H9 (cell line): Measurements from ENCODE around the gene CD247. TPM values are rescaled to one million over a fixed set of nuclear protein-coding genes. Genes with fewer than 3 reads are reported as not detected.

Experiments
- DNase-seq: peaks from one replicate; pipeline ENCODE4 v3.0.0-alpha.2; 2017
- H2AFZ ChIP-seq: one replicate; pipeline ENCODE4 v1.6.1; 2013; ENCODE audit warnings: mild to moderate bottlenecking, low read length, control low read depth, moderate library complexity
- H2AK5ac ChIP-seq: 2 replicates; pipeline ENCODE4 v1.6.1; 2013; ENCODE audit warnings: low read length, control low read depth, mixed read lengths; ENCODE audit not compliant: insufficient read length
- H2BK120ac ChIP-seq: one replicate; pipeline ENCODE4 v1.6.1; 2013; ENCODE audit warnings: low read depth, mild to moderate bottlenecking, low read length, control low read depth, inconsistent platforms; ENCODE audit not compliant: poor library complexity, severe bottlenecking
- H2BK12ac ChIP-seq: 2 replicates; pipeline ENCODE4 v1.6.1; 2013; ENCODE audit warnings: low read length, control low read depth, mixed read lengths, low read depth; ENCODE audit not compliant: insufficient read length
- H2BK15ac ChIP-seq: 2 replicates; pipeline ENCODE4 v1.6.1; 2013; ENCODE audit warnings: low read depth, low read length, control low read depth
- H2BK20ac ChIP-seq: one replicate; pipeline ENCODE4 v1.6.1; 2013; ENCODE audit warnings: low read depth, mild to moderate bottlenecking, low read length, control low read depth, inconsistent platforms; ENCODE audit not compliant: poor library complexity, severe bottlenecking
- H2BK5ac ChIP-seq: 2 replicates; pipeline ENCODE4 v1.6.1; 2013; ENCODE audit warnings: low read length, control low read depth, mixed read lengths; ENCODE audit not compliant: insufficient read length
- H3K14ac ChIP-seq: 2 replicates; pipeline ENCODE4 v1.6.1; 2013; ENCODE audit warnings: low read length, control low read depth; ENCODE audit not compliant: insufficient read depth
- H3K18ac ChIP-seq: 2 replicates; pipeline ENCODE4 v1.6.1; 2013; ENCODE audit warnings: low read depth, mild to moderate bottlenecking, mixed read lengths, low read length, control low read depth; ENCODE audit not compliant: insufficient read length
- H3K23ac ChIP-seq: 2 replicates; pipeline ENCODE4 v1.6.1; 2013; ENCODE audit warnings: low read length, control low read depth, mixed read lengths, low read depth; ENCODE audit not compliant: insufficient read length
- H3K23me2 ChIP-seq: 2 replicates; pipeline ENCODE4 v1.6.1; 2013; ENCODE audit warnings: low read depth, mild to moderate bottlenecking, mixed read lengths, low read length, control low read depth; ENCODE audit not compliant: insufficient read length, poor library complexity, severe bottlenecking
- H3K27ac ChIP-seq: 2 replicates; pipeline ENCODE4 v1.5.1; 2013; ENCODE audit warnings: low read length, control low read depth, mixed read lengths, low read depth; ENCODE audit not compliant: insufficient read length
- H3K27me3 ChIP-seq: 2 replicates; pipeline ENCODE4 v1.6.1; 2013; ENCODE audit warnings: low read length, control low read depth, inconsistent platforms; ENCODE audit not compliant: insufficient read depth
- H3K4ac ChIP-seq: 2 replicates; pipeline ENCODE4 v1.6.1; 2013; ENCODE audit warnings: low read depth, mild to moderate bottlenecking, control low read depth, inconsistent platforms, low read length, moderate library complexity
- H3K4me1 ChIP-seq: 2 replicates; pipeline ENCODE4 v1.6.1; 2013; ENCODE audit warnings: low read length, control low read depth, inconsistent platforms; ENCODE audit not compliant: insufficient read depth
- H3K4me2 ChIP-seq: 2 replicates; pipeline ENCODE4 v1.6.1; 2013; ENCODE audit warnings: low read length, control low read depth, mixed read lengths; ENCODE audit not compliant: insufficient read length, insufficient read depth
- H3K56ac ChIP-seq: 2 replicates; pipeline ENCODE4 v1.6.1; 2013; ENCODE audit warnings: low read depth, mild to moderate bottlenecking, mixed read lengths, low read length, control low read depth; ENCODE audit not compliant: insufficient read length
- H3K79me1 ChIP-seq: 2 replicates; pipeline ENCODE4 v1.6.1; 2013; ENCODE audit warnings: low read depth, mild to moderate bottlenecking, moderate library complexity, low read length, control low read depth, inconsistent platforms; ENCODE audit not compliant: insufficient read depth, poor library complexity, severe bottlenecking
- H3K79me2 ChIP-seq: 2 replicates; pipeline ENCODE4 v1.6.1; 2013; ENCODE audit warnings: low read length, control low read depth, inconsistent platforms; ENCODE audit not compliant: insufficient read depth
- H3K9ac ChIP-seq: 2 replicates; pipeline ENCODE4 v1.6.1; 2013; ENCODE audit warnings: low read length, control low read depth, mixed read lengths; ENCODE audit not compliant: insufficient read length; ENCODE audit errors: extremely low read depth
- H3K9me3 ChIP-seq: one replicate; pipeline ENCODE4 v1.6.1; 2013; ENCODE audit warnings: low read depth, low read length, inconsistent platforms; ENCODE audit not compliant: control insufficient read depth
- H3T11ph ChIP-seq: one replicate; pipeline ENCODE4 v1.6.1; 2013; ENCODE audit warnings: mild to moderate bottlenecking, low read length, control low read depth, inconsistent platforms
- H4K20me1 ChIP-seq: one replicate; pipeline ENCODE4 v1.6.1; 2013; ENCODE audit not compliant: control insufficient read depth, insufficient read length, insufficient read depth
- H4K5ac ChIP-seq: 2 replicates; pipeline ENCODE4 v1.6.1; 2013; ENCODE audit warnings: low read depth, mild to moderate bottlenecking, mixed read lengths, low read length, control low read depth; ENCODE audit not compliant: insufficient read length
- H4K8ac ChIP-seq: replicated peaks from 2 replicates; pipeline ENCODE4 v1.6.1; 2013; ENCODE audit warnings: low read length, control low read depth, mixed read lengths, low read depth; ENCODE audit not compliant: insufficient read length
- H4K91ac ChIP-seq: 2 replicates; pipeline ENCODE4 v1.6.1; 2013; ENCODE audit warnings: low read depth, mild to moderate bottlenecking, moderate library complexity, mixed read lengths, low read length, control low read depth; ENCODE audit not compliant: insufficient read length
- H3K27ac Mint-ChIP-seq, 3 experiments: 2 replicates in 2 of 3; 3 replicates in 1 of 3; pipeline ENCODE4 v1.8.0; 2020 to 2021; ENCODE audit warnings: mixed read lengths in 3 of 3, mild to moderate bottlenecking in 1 of 3, moderate library complexity in 1 of 3
- H3K27me3 Mint-ChIP-seq: 2 replicates; pipeline ENCODE4 v1.8.0; 2021; ENCODE audit warnings: low read depth, mild to moderate bottlenecking, moderate library complexity, mixed read lengths
- H3K36me3 Mint-ChIP-seq, 3 experiments: 2 replicates in 2 of 3; 3 replicates in 1 of 3; pipeline ENCODE4 v1.8.0; 2020 to 2021; ENCODE audit warnings: low read depth in 3 of 3, mixed read lengths in 3 of 3; ENCODE audit not compliant: insufficient read depth in 1 of 3
- H3K4me1 Mint-ChIP-seq, 2 experiments: 2 replicates each; pipeline ENCODE4 v1.8.0; 2020; ENCODE audit warnings: mixed read lengths in 2 of 2
- H3K4me3 Mint-ChIP-seq, 2 experiments: 2 replicates in 1 of 2; 3 replicates in 1 of 2; pipeline ENCODE4 v1.8.0; 2020 to 2021; ENCODE audit warnings: mild to moderate bottlenecking in 2 of 2, mixed read lengths in 2 of 2, moderate library complexity in 1 of 2
- H3K9me3 Mint-ChIP-seq, 2 experiments: 2 replicates in 1 of 2; 3 replicates in 1 of 2; pipeline ENCODE4 v1.8.0; 2020; ENCODE audit warnings: mild to moderate bottlenecking in 2 of 2, mixed read lengths in 2 of 2, moderate library complexity in 1 of 2
- CTCF ChIP-seq: fragments of 200-600 bp; sonication (generic); conservative IDR thresholded peaks from 3 replicates; pipeline ENCODE4 v1.8.0; 2021; ENCODE audit warnings: antibody characterized with exemption, mild to moderate bottlenecking
- WGBS: extraction: QIAGEN DNeasy Blood & Tissue Kit; methylation state at CpG from one replicate; pipeline ENCODE4 v1.1.7; 2013; ENCODE audit warnings: missing lambda C conversion rate, low lambda C conversion rate, mixed read lengths; ENCODE audit not compliant: insufficient read length; ENCODE audit errors: extremely low coverage; 5-methylcytosine and 5-hydroxymethylcytosine counted together
- total RNA-seq: library from RNA; stranded (reverse); gene quantifications from 2 replicates; pipeline ENCODE4 v1.2.1, GENCODE V29; 2021

Gene CD247
- total RNA-seq, 1 experiment from 2014 or later, result 1.2 TPM

- no peak overlapping the region for H4K8ac ChIP-seq
- no peak overlapping the region for H2BK12ac ChIP-seq
- H3K9ac ChIP-seq, result no peak overlapping the region
- no peak overlapping the region for H2BK15ac ChIP-seq
- H3K4me1 ChIP-seq, result no peaks in the 10 kb centered on the region; the same call in 1 of the 2 replicates
- no peaks in the 10 kb centered on the region for H3K79me1 ChIP-seq
- no peak overlapping the region for H3K56ac ChIP-seq
- H2AK5ac ChIP-seq, result no peak overlapping the region
- H3K9me3 ChIP-seq, result no peaks in the 10 kb centered on the region
- H3K9me3 Mint-ChIP-seq, result no peaks in the 10 kb centered on the region
- no peak overlapping the region for H2BK120ac ChIP-seq
- peak overlapping the region in 1 of 3 experiments; percentile 40; a peak in 1 of 7 replicates for H3K27ac Mint-ChIP-seq
- H3K27ac ChIP-seq, result no peak overlapping the region
- no peak overlapping the region for H2BK5ac ChIP-seq
- H3K23ac ChIP-seq, result no peak overlapping the region
- H2BK20ac ChIP-seq, result no peak overlapping the region
- H3T11ph ChIP-seq, result no peak overlapping the region
- H3K79me2 ChIP-seq, result no peaks in the 10 kb centered on the region
- H3K4me1 Mint-ChIP-seq, result peaks cover 7 to 12% of the 10 kb centered on the region in 2 experiments; a peak in 3 of 4 replicates
- DNase-seq, result no peak
- H3K27me3 Mint-ChIP-seq, result peaks cover 30% of the 10 kb centered on the region
- H4K5ac ChIP-seq, result no peak overlapping the region
- no peaks in the 10 kb centered on the region; the same call in 1 of the 2 replicates for H3K27me3 ChIP-seq
- H3K14ac ChIP-seq, result no peak overlapping the region
- H4K91ac ChIP-seq, result no peak overlapping the region
- no peak overlapping the region for H3K4me3 Mint-ChIP-seq
- no peak overlapping the region for H3K18ac ChIP-seq
- no peak for TF ChIP-seq CTCF
- H3K4ac ChIP-seq, result no peak overlapping the region
- H4K20me1 ChIP-seq, result no peaks in the 10 kb centered on the region
- peaks cover 8% of the 10 kb centered on the region for H3K23me2 ChIP-seq
- no CpG with 5 or more reads among the region's 5 CpGs for WGBS
- no peak overlapping the region for H2AFZ ChIP-seq
- H3K4me2 ChIP-seq, result no peak overlapping the region
- H3K36me3 Mint-ChIP-seq, result no peaks in the 10 kb centered on the region
Measured at GRCh38 chr1:167450843-167451242, 67.5 kb downstream of the CD247 start.
